Kasumi-1 (cell line): ENCODE results near the gene TPD52L2.

ENCODE experiments used
- DNase-seq, 2 experiments: peaks; one replicate each; lab custom pipeline; 2025; lab: John Stamatoyannopoulos, UW

TPD52L2 gene

GRCh38 chr20:63864978-63865640 lies at the start of gene TPD52L2:
Gene TPD52L2, plus strand, starts transcription at chr20:63865270. Its CDS starts 96 bp downstream, at chr20:63865366.
- DNase-seq: peak; percentile 98 to 99

GRCh38 chr20:63815615-63816253 lies 49.3 kb upstream of the TPD52L2 start:
- no peak for DNase-seq

GRCh38 chr20:63819224-63819921 lies 45.7 kb upstream of the TPD52L2 start:
- DNase-seq: peak; percentile 74 to 76

GRCh38 chr20:63821811-63822210 lies 43.3 kb upstream of the TPD52L2 start:
- DNase-seq: peak; percentile 43 to 44

- DNase-seq: peak; percentile 70 to 72
These were observed 42.8 kb upstream of the TPD52L2 start for GRCh38 chr20:63822276-63822696.

GRCh38 chr20:63823691-63824311 lies 41.3 kb upstream of the TPD52L2 start:
- DNase-seq: no peak

GRCh38 chr20:63825331-63826118 lies 39.5 kb upstream of the TPD52L2 start:
- no peak for DNase-seq

GRCh38 chr20:63826753-63827152 lies 38.3 kb upstream of the TPD52L2 start:
- DNase-seq: no peak

- no peak for DNase-seq
These were observed 36.9 kb upstream of the TPD52L2 start for GRCh38 chr20:63828124-63828523.

GRCh38 chr20:63828545-63828944 lies 36.5 kb upstream of the TPD52L2 start:
- no peak for DNase-seq

GRCh38 chr20:63828951-63829350 lies 36.1 kb upstream of the TPD52L2 start:
- DNase-seq: no peak

- DNase-seq: no peak
These were observed 35.5 kb upstream of the TPD52L2 start for GRCh38 chr20:63829603-63829944.

GRCh38 chr20:63829945-63830835 lies 34.9 kb upstream of the TPD52L2 start:
- DNase-seq: no peak

GRCh38 chr20:63830841-63831588 lies 34.1 kb upstream of the TPD52L2 start, which contains the start of gene ZBTB46:
Gene ZBTB46, minus strand, starts transcription at chr20:63831264. Its CDS starts 40,507 bp downstream, at chr20:63790757.
- DNase-seq: peak in 1 of 2 experiments; percentile 11

- DNase-seq: no peak
These were observed 33.5 kb upstream of the TPD52L2 start for GRCh38 chr20:63831646-63831992.

- DNase-seq: peak in 1 of 2 experiments; percentile 10
These were observed 32.9 kb upstream of the TPD52L2 start for GRCh38 chr20:63831993-63832686.

- DNase-seq: no peak
These were observed 31.1 kb upstream of the TPD52L2 start for GRCh38 chr20:63833776-63834490.

- DNase-seq: no peak
These were observed 30.6 kb upstream of the TPD52L2 start for GRCh38 chr20:63834491-63834880.
